ENCODE measurements around the gene NDUFA7.

Gene NDUFA7

GRCh38 chr19:8366121-8366581, 45.0 kb upstream of the NDUFA7 start:
- Histone ChIP-seq H3K4me1 (ENCODE audit: insufficient read depth, poor library complexity, severe bottlenecking) (peaks cover 24% of the 10 kb centered on the region), H3K36me3 (ENCODE audit: low read depth) (peaks cover 35% of the 10 kb centered on the region), H3K9me3 (ENCODE audit: severe bottlenecking) (no peaks in the 10 kb centered on the region), H3K4me3 (ENCODE audit: severe bottlenecking) (no peak overlapping the region), H3K27me3 (ENCODE audit: insufficient read depth, poor library complexity, severe bottlenecking) (no peaks in the 10 kb centered on the region), H3K27ac (ENCODE audit: poor library complexity, severe bottlenecking) (peak overlapping the region; percentile 97)
- ATAC-seq (ENCODE audit: low read depth) (no peak), DNase-seq (ENCODE audit: low spot score) (no peak)
- TF ChIP-seq CTCF (IDR thresholded peaks at IDR 0.05; ENCODE audit: poor library complexity, severe bottlenecking) = no peak

DNA sequence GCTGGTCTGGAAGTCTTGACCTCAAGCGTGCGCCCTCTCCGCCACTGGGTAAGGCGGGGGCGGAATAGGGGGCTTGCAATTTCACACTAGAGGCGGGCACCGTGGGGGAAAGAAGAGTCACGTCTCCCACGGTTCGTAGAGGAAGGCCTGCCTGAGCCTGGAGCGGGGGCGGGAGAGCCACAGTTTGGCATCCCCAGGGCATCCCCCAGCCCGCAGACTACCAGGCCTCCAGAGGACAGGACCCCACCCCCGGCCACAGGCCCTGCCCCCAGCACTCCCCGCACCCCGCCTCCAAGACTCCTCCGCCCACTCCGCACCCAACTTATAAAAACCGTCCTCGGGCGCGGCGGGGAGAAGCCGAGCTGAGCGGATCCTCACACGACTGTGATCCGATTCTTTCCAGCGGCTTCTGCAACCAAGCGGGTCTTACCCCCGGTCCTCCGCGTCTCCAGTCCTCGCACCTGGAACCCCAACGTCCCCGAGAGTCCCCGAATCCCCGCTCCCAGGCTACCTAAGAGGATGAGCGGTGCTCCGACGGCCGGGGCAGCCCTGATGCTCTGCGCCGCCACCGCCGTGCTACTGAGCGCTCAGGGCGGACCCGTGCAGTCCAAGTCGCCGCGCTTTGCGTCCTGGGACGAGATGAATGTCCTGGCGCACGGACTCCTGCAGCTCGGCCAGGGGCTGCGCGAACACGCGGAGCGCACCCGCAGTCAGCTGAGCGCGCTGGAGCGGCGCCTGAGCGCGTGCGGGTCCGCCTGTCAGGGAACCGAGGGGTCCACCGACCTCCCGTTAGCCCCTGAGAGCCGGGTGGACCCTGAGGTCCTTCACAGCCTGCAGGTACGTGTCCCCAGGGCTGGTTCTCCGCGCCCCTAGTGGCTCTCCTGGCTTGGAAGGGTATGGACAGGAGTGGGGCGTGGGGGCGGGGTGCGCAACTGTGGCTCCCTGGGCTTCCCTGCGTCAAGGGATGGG, 42.9 kb upstream of the NDUFA7 start, which contains the start of gene ANGPTL4:
Gene ANGPTL4, plus strand, starts transcription at position 353 of the 969 bp plus-strand sequence. Its CDS starts 167 bp downstream, at position 520.
- Histone ChIP-seq H3K27ac (ENCODE audit: poor library complexity, severe bottlenecking) (peak within 1 kb of the TSS; percentile 97), H3K36me3 (ENCODE audit: low read depth) (peaks cover 20% of the 10 kb centered on the region), H3K27me3 (ENCODE audit: insufficient read depth, poor library complexity, severe bottlenecking) (no peaks in the 10 kb centered on the region), H3K4me1 (ENCODE audit: insufficient read depth, poor library complexity, severe bottlenecking) (peaks cover 24% of the 10 kb centered on the region), H3K4me3 (ENCODE audit: severe bottlenecking) (peak within 1 kb of the TSS; percentile 43), H3K9me3 (ENCODE audit: severe bottlenecking) (no peaks in the 10 kb centered on the region)
- ATAC-seq (ENCODE audit: low read depth) (peak; percentile 27), DNase-seq (ENCODE audit: low spot score) (no peak)
- TF ChIP-seq CTCF (IDR thresholded peaks at IDR 0.05; ENCODE audit: poor library complexity, severe bottlenecking) = peak; percentile 25

DNA sequence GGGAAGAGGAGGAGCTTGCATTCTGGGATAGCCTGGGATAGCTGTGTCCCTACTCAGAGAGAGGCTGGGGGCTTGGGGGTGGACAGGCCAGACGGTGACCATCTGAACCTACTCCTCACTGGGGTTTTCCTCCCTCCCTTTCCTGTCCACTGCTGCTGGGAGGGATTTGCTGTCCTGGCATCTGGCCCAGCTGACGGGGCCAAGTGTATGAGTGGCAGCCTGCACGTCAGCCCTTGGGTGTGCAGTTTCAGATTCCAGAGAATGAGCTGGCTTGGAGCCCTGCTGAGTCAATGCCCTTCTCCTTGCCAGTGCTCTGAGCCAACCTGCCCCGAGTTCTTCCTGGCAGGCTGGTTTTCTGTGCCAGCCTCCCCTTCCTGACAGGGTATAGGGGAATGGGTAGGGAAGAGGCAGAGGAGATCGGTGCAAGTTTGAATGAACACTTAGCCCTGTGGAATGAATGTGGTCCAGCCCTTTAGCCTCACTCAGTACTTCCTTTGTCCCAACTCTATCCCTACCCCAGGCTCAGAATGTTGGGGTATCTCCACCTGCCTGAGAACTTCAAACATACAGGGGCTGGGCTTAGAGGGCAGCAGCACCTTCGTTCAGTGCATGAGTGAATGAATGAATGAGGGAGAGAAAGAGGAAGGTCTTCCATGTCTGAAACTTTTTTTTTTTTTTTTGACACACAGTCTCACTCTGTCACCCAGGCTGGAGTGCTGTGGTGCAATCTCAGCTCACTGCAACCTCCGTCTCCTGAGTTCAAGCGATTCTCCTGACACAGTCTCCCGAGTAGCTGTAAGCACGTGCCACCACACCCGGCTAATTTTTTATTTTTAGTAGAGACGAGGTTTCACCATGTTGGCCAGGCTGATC, 41.0 kb upstream of the NDUFA7 start:
- DNase-seq (ENCODE audit: low spot score) (peak; percentile 98), ATAC-seq (ENCODE audit: low read depth) (peak; percentile 91)
- TF ChIP-seq CTCF (IDR thresholded peaks at IDR 0.05; ENCODE audit: poor library complexity, severe bottlenecking) = no peak
- Histone ChIP-seq H3K27me3 (ENCODE audit: insufficient read depth, poor library complexity, severe bottlenecking) (no peaks in the 10 kb centered on the region), H3K4me1 (ENCODE audit: insufficient read depth, poor library complexity, severe bottlenecking) (peaks cover 20% of the 10 kb centered on the region), H3K36me3 (ENCODE audit: low read depth) (0 out of 2 replicates have a peak, but pooled peaks cover 4% of the 10 kb centered on the region), H3K27ac (ENCODE audit: poor library complexity, severe bottlenecking) (peak overlapping the region; percentile 97), H3K4me3 (ENCODE audit: severe bottlenecking) (no peak overlapping the region), H3K9me3 (ENCODE audit: severe bottlenecking) (no peaks in the 10 kb centered on the region)

DNA sequence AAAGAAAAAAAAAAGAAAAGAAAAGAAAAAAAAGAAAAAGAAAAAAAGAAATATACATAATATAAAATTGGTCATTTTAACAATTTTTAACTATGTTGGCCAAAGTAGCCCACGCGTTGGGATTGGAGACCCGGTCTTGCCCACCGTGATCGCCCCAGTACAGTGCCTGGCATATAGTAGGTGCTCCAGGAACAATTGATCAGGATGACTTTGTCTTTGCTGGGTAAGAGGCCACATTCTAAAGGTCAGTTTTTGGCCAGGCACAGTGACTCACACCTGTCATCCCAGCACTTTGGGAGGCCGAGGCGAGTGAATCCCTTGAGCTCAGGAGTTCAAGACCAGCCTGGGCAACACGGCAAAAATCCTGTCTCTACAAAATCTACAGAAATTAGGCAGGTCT, 39.0 kb upstream of the NDUFA7 start:
- Histone ChIP-seq H3K27ac (ENCODE audit: poor library complexity, severe bottlenecking) (peak overlapping the region; percentile 97), H3K4me1 (ENCODE audit: insufficient read depth, poor library complexity, severe bottlenecking) (peaks cover 28% of the 10 kb centered on the region), H3K9me3 (ENCODE audit: severe bottlenecking) (no peaks in the 10 kb centered on the region), H3K36me3 (ENCODE audit: low read depth) (no peaks in the 10 kb centered on the region), H3K4me3 (ENCODE audit: severe bottlenecking) (no peak overlapping the region), H3K27me3 (ENCODE audit: insufficient read depth, poor library complexity, severe bottlenecking) (no peaks in the 10 kb centered on the region)
- no peak for TF ChIP-seq CTCF (IDR thresholded peaks at IDR 0.05; ENCODE audit: poor library complexity, severe bottlenecking)
- ATAC-seq (ENCODE audit: low read depth) (no peak), DNase-seq (ENCODE audit: low spot score) (no peak)

Data from RWPE2 (cell line).